GM12891 (cell line): Measurements from ENCODE around the gene UNG.

Source experiments
- POLR2AphosphoS5 ChIP-seq: IDR thresholded peaks from 2 replicates; pipeline ENCODE4 v1.6.1; 2011; ENCODE audit warnings: low read depth, low read length, control low read depth
- TAF1 ChIP-seq: IDR thresholded peaks from 2 replicates; pipeline ENCODE4 v1.6.1; 2011; ENCODE audit warnings: low read depth, low read length, control low read depth

DNA sequence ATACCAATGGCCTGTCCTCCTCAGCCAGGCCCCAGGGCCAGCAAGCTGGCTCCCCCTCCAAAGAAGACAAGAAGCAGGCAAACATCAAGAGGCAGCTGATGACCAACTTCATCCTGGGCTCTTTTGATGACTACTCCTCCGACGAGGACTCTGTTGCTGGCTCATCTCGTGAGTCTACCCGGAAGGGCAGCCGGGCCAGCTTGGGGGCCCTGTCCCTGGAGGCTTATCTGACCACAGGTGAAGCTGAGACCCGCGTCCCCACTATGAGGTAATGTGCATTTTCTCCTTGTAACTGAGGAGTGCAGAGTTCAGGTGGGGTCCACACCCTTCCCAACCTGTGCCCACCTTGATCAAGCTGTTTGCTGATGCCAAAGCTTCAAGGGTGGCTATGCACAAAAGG lies 42.4 kb downstream of the UNG start:
- TF ChIP-seq TAF1 = no peak
- TF ChIP-seq POLR2AphosphoS5 = no peak
